GM18909 (cell line): ENCODE results near the gene GPATCH2L.
A peak's percentile ranks its signal among the peaks of the same experiment; 100 is the strongest.

Experiments
- ATAC-seq: cut with Tn5 transposase; IDR thresholded peaks from one replicate; pipeline ENCODE4 v1.9.1; 2021; ENCODE audit warnings: mild to moderate bottlenecking; ENCODE audit not compliant: unreplicated experiment, poor library complexity

GPATCH2L gene

GRCh38 chr14:76151398-76152332 is at the start of gene GPATCH2L:
TSS of gene GPATCH2L (plus strand) at chr14:76151922. CDS start at chr14:76154364, 2,442 bp downstream.
- peak; percentile 87 for ATAC-seq

GRCh38 chr14:76104802-76105355 is 46.8 kb upstream of the GPATCH2L start:
- ATAC-seq, result no peak

GRCh38 chr14:76106188-76106587 is 45.5 kb upstream of the GPATCH2L start:
- no peak for ATAC-seq

- ATAC-seq, result no peak
Observed at GRCh38 chr14:76109087-76109880, 42.4 kb upstream of the GPATCH2L start.

GRCh38 chr14:76112889-76113624 is 38.7 kb upstream of the GPATCH2L start:
- ATAC-seq, result no peak

GRCh38 chr14:76113691-76114090 is 38.0 kb upstream of the GPATCH2L start:
- ATAC-seq, result no peak

- ATAC-seq, result no peak
Observed at GRCh38 chr14:76115010-76115422, 36.7 kb upstream of the GPATCH2L start.

GRCh38 chr14:76117789-76118484 is 33.8 kb upstream of the GPATCH2L start:
- no peak for ATAC-seq

GRCh38 chr14:76118594-76118993 is 33.1 kb upstream of the GPATCH2L start:
- no peak for ATAC-seq

GRCh38 chr14:76121089-76121748 is 30.5 kb upstream of the GPATCH2L start:
- ATAC-seq, result peak; percentile 63

- ATAC-seq, result no peak
Observed at GRCh38 chr14:76123426-76124225, 28.1 kb upstream of the GPATCH2L start.

GRCh38 chr14:76125511-76125910 is 26.2 kb upstream of the GPATCH2L start:
- no peak for ATAC-seq

- no peak for ATAC-seq
Observed at GRCh38 chr14:76126076-76126475, 25.6 kb upstream of the GPATCH2L start.

GRCh38 chr14:76129851-76130576 is 21.7 kb upstream of the GPATCH2L start:
- ATAC-seq, result no peak

- ATAC-seq, result no peak
Observed at GRCh38 chr14:76131071-76131965, 20.4 kb upstream of the GPATCH2L start.

GRCh38 chr14:76133103-76133502 is 18.6 kb upstream of the GPATCH2L start:
- no peak for ATAC-seq

GRCh38 chr14:76134231-76134630 is 17.5 kb upstream of the GPATCH2L start:
- no peak for ATAC-seq
